SH-SY5Y (cell line): ENCODE measurements around the gene TMPO.

Experiments used
- GATA2 ChIP-seq: IDR thresholded peaks from 2 replicates; pipeline ENCODE4 v1.6.1; 2011; ENCODE audit warnings: mild to moderate bottlenecking, low read depth, low read length
- GATA3 ChIP-seq: IDR thresholded peaks from 2 replicates; pipeline ENCODE4 v1.6.1; 2011; ENCODE audit warnings: low read depth, mild to moderate bottlenecking, low read length, moderate library complexity

Gene TMPO, protein sequence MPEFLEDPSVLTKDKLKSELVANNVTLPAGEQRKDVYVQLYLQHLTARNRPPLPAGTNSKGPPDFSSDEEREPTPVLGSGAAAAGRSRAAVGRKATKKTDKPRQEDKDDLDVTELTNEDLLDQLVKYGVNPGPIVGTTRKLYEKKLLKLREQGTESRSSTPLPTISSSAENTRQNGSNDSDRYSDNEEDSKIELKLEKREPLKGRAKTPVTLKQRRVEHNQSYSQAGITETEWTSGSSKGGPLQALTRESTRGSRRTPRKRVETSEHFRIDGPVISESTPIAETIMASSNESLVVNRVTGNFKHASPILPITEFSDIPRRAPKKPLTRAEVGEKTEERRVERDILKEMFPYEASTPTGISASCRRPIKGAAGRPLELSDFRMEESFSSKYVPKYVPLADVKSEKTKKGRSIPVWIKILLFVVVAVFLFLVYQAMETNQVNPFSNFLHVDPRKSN

DNA sequence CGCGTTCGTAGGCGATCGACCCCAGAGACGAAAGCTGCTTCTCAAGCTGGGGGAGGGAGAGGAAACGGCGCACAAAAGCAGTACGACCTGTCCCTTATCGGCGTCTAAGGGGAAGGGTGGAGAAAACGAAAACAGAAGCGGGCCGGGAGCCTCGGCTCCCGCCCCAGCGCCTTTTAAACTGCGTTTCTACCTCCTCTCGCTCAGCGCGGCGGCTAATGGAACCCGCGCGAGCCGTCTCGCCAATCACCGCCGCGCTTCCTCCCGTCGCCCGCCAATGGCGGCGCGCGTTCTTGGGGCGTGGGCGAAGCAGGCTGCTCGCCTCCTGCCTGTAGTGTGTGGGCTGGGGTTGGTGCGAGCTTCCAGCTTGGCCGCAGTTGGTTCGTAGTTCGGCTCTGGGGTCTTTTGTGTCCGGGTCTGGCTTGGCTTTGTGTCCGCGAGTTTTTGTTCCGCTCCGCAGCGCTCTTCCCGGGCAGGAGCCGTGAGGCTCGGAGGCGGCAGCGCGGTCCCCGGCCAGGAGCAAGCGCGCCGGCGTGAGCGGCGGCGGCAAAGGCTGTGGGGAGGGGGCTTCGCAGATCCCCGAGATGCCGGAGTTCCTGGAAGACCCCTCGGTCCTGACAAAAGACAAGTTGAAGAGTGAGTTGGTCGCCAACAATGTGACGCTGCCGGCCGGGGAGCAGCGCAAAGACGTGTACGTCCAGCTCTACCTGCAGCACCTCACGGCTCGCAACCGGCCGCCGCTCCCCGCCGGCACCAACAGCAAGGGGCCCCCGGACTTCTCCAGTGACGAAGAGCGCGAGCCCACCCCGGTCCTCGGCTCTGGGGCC is at the start of gene TMPO:
Gene TMPO (plus strand): TSS at position 304 of the 824 bp plus-strand sequence. CDS start 278 bp downstream, at position 582.
- TF ChIP-seq GATA2: peak; percentile 14; the same call in 1 of the 2 replicates
- TF ChIP-seq GATA3: no peak

DNA sequence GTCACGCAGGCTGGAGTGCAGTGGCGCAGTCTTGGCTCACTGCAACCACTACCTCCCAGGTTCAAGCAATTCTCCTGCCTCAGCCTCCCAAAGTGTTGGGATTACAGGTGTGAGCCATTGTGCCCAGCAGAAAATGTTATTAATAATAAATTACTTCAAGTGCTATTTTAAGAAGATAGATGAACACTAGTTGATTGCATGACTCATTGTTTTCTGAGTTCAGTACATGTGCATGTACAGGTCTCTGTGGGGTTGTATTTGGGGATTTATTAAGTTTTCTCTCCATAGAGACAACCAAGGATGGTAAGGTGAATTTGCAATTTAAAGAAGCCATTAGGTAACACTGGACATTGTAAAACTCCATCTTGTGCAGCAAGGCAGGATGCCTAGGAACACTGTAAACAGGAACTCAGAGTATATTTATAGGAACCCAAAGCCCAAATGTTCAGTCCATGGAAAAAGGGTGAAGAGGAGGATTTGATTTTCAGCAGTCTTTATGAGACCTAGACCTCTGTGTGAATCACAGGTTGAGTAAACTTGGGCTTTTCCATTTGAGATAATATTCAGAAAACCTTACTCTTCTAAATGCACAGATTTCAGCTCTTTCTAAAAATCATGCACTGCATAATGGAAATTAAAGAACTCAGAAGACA is 49.3 kb upstream of the TMPO start:
- TF ChIP-seq GATA3: no peak
- TF ChIP-seq GATA2: no peak

DNA sequence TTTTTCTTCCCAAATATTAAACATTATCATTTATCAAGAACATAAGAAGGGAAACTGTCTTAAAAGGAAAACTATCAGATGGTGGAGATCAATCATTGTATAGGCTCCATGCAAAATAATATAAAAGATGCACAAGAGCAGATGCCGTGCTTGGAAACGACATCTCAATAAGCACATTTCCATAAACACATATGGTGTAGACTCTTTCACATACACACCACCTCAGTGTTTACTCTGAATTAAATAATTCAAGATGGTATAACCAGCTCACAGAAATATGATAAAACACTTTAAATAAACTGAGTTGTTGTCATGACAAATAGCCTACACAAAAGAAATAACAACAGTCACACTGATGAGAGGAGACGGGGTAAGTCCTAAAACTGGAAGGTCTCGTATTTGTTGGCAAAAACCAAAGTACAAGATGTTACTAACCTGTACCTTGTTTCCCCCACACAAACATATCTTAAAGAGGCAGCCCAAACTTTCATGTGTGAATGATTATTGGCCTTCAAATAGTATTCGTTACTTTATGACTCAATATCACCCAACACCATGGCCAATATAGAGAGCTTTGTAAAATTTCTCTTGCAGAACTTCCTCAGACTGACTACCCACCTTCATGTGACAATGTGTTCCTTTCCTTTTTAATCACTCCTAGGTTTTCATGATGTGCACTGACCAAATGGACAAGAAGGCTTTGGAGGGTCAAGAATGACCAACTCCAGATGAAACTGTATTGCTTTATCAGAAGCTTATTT is 48.6 kb upstream of the TMPO start:
- TF ChIP-seq GATA3 (no peak), GATA2 (no peak)

GRCh38 chr12:98469109-98469508 is 46.3 kb upstream of the TMPO start:
- no peak for TF ChIP-seq GATA2
- TF ChIP-seq GATA3: no peak

DNA sequence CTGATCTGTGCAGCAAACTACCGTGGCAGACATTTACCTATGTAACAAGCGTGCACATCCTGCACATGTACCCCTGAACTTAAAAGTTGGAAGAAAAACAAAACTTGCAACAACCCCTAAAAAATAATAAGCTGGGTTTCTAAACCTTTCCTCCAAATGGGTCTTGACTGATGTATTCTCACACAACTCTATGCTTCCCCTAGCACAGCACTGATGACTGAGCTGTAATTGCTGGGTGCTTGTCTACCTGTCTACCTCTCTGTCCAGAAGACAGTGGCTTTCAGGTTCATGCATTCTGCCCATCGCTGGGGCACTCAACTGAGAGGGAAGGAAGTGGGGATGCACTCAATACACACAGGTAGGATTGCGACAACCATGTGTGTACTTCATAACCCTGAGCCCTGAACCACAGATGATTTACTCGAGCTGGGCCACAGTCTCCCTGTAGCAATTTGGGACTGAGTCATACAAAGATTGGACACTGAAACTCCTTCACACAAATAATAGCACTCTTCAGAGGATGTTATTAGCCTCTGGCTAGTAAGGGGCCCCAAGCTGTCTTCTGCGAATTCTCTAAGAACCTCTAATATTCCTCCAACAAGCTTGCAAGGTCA is 44.8 kb upstream of the TMPO start:
- TF ChIP-seq GATA3 (no peak), GATA2 (no peak)

GRCh38 chr12:98471085-98471484 is 44.3 kb upstream of the TMPO start:
- TF ChIP-seq GATA2 (no peak), GATA3 (no peak)

DNA sequence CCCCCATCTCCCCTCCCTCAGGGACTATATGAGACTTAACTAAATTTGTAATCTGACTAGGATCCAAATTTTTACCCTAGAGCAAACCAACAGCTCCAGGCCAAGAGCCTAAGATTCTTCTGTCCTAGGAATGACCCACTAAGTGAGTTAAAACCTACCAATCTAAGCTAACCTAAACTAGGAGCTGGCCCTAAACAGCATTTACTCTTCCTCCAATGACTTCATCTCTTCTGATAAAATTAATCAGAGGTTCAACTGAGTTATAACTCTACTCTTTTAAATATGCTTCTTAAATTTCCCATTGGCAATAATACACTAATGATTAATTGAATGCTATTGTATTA is 39.9 kb upstream of the TMPO start:
- TF ChIP-seq GATA2 (no peak), GATA3 (no peak)

GRCh38 chr12:98478606-98479005 is 36.8 kb upstream of the TMPO start:
- TF ChIP-seq GATA2: no peak
- TF ChIP-seq GATA3: no peak

DNA sequence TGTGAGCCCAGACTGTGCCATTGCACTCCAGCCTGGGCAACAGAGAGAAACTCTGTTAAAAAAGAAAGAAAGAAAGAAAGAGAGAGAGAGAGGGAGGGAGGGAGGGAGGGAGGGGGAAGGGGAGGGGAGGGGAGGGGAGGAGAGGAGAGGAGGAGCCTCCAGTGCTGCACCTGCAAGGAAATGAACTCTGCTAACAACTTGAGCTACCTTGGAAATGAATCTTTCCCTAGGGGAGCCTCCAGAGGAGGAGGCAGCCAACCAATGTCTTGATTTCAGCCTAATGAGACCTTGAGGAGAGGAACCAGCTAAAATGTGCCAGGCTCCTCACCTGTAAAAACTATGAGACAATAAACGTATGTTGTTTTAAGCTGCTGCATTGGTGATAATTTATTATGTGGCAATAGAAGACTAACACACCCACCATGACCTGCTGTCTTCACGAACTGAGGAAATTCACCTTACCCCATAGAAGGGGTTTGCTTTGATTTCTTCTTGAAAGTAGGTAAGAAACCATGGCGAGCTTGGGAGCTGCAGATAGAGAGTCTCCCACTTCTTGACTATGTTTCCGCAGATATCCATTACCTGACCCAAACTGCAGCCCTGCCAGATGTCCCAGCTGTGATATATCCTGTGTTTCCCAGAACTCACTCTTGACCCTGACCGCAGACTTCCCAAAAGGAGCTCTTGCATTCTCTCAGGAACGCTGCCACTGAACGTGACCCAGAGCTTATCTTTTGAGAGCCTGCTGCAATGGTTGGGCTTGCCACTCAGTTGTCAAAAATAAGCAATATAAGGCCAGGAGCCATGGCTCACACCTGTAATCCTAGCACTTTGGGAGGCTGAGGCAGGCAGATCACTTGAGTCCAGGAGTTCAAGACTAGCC is 31.5 kb upstream of the TMPO start:
- no peak for TF ChIP-seq GATA2
- TF ChIP-seq GATA3: no peak

GRCh38 chr12:98485792-98486340 is 29.5 kb upstream of the TMPO start:
- TF ChIP-seq GATA3: peak; percentile 72
- peak; percentile 85 for TF ChIP-seq GATA2

DNA sequence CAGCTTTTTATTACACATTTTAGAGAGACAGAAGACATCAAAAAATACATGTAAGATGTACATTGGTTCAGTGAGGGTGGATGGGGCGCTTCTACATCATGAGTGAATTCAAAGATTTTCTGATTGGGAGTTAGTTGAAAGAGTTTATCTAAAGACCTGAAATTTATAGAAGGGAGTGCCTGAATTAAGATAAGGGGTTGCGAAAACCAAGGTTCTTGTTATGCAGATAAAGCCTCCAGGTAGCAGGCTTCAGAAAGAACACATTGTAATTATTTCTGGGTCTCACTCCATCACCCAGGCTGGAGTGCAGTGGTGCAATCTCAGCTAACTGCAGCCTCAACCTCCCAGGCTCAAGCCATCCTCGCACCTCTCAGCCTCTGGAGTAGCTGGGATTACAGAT is 26.2 kb upstream of the TMPO start:
- TF ChIP-seq GATA3 (no peak), GATA2 (no peak)
